GM19463 (cell line): ENCODE data around the gene CBARP.

Source experiments
- ATAC-seq: cut with Tn5 transposase; IDR thresholded peaks from one replicate; pipeline ENCODE4 v1.9.1; 2021; ENCODE audit warnings: mild to moderate bottlenecking, moderate library complexity; ENCODE audit not compliant: unreplicated experiment

CBARP gene

DNA sequence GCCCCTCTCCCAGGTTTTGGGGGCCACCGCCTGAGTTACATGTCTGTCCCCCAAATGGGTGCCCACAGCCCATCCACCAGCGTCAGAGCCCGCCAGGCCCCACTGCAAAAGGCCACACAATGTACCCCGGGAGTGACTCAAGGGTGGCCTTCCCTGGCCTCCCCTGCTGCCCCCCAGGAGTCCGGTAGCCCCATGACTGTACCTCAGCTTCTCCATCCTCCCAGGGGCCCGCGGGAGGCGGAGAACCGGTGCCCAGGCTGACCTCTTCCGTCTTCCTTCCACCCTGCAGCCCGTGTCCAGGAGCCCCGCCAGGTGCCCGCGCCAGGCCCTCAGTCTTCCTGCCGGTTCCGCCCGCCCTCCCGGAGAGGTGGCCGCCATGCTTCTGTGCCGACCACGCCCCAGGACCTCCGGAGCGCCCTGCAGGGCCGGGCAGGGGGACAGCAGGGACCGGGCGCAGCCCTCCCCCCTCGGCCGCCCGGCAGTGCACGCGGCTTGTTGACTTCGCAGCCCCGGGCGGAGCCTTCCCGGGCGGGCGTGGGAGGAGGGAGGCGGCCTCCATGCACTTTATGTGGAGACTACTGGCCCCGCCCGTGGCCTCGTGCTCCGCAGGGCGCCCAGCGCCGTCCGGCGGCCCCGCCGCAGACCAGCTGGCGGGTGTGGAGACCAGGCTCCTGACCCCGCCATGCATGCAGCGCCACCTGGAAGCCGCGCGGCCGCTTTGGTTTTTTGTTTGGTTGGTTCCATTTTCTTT is 10.3 kb downstream of the CBARP start:
- ATAC-seq, result no peak

DNA sequence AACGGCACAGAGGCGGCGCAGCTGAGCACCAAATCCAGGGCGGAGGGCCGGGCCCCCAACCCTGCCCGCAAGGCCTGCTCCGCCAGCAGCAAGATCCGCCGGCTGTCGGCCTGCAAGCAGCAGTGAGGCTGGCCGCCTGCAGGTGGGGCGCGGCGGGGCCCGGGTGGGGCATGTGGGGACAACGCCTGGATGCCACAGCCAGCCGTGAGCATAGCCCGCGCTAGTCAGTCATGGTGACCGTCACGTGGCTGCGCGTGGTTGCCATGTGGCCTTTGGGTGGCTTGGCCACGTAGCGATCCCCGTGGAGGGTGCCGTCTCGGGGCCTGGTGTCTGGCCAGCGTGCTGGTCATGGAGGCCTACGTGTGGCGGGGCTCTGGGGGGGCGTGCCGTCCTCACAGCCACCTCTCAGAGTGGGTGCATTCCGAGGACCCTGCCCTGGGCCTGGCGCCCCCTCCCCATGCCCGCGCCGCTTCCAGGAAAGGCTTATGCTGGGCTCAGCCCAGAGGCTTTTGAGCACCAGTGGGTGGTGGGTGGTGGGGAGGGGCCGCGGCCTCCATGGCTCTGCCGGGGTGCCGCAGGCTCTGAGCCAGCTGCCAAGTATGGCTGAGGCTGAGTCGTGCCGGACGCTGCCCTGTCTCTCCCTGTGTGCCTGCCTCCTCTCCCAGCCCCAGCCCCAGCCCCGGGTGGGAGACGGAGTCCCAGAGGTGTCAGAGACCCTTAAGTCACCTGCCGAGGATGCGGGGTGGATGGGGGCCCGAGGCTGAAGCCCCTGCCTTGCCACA is 11.1 kb downstream of the CBARP start:
- ATAC-seq, result no peak

DNA sequence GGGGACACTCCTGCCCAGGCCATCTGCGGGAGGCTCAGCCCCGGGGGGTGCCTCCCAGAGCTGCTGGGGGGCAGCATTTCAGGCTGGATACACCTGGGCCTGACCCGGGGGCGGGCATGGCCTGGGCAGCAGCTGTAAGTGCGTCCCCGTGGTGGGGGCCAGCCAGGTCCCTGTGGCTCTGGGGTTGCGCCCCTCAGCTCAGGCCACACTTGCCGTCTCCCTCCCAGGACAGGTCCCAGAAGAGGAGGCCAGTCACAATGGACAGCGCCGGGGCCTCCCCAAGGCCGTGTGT is 11.6 kb downstream of the CBARP start:
- ATAC-seq, result no peak

DNA sequence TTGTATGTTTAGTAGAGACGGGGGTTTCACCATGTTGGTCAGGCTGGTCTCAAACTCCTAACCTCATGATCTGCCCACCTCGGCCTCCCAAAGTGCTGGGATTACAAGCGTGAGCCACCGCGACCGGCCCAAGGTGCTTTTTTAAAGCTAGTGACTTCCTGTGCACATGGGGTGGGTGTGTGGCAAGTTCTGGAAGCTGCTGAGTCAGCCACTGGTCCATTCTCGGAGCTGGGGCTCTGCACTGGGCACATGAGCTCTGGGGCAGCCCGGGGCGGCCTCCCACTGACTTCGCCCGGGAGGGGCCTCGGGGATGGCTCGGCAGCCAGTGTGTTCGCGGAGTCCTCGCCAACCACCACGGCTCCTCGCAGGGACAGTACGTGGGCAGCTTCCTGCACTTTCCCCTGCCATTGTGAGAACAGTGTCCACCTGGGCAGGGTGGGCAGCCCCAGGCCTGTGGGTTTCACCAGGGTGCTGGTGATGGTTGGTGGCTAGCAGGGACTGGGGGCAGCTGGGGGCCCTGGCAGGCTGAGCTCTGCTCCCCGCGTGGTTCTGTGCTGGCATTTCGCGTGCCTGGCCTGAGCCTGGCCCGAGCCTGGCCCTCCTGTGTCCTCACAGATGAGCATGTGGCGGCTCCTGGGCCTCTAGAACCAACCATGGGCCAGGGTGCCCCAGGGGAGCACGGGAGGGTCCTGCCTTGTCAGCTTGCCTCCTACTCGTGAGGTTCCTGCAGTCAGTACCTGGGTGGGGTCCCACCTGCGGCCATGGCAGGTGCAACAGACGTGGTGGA is 12.2 kb downstream of the CBARP start:
- ATAC-seq, result no peak

DNA sequence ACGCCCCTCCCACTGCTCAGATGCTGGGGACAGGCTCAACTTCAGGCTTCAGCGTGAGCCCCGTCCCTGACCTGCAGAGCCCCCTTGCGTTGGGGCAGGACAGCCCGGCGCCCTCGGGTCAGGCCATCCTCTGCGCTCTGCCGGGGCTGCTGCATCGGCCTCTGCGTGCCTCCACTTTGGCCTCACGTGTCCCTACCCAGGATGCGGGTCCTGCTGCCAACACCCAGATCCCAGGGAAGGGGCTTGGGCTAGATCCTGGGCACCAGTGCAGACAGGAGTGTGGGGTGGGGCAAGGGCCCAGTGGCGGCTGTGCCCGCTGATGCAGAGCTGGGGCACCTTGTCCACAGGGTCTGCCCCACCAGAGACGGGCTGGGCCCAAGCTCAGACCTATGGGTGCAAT is 13.0 kb downstream of the CBARP start:
- no peak for ATAC-seq

DNA sequence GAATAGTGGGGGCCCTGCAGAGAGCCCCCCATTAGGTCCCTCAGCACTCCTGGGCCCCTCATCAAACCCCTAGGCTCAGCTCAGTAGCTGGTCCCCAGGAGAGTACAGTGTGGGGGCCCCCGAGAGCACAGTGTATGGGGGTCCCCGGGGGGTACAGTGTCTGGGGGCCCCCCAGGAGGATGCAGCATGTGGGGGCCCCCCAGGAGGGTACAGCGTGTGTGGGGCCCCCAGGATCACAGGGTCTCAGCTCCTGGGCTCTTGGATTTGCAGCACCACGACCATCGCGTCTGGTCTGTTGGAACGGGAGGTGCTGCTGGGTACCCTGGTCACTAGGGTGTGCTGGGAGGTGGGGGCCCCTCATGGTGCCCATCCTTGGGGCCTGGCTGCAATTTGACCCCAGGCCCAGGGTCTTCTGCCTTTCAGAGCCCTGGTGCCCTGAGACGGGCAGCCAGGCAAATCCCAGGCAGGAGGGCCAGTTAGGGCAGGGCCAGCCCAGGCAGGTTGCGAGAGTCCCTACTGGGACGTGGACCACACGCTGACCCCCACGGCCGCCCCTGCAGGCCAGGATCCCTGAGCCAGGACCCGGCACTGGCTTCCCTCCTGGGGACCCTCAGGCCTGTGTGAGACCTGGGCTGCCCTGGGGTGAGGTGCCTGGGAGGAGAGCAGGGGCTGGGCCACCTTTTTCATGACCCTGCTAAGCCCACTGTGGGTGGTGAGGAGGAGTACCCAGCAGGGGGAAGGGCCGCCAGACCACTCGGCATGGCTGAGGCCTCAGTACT is 13.6 kb downstream of the CBARP start:
- no peak for ATAC-seq

DNA sequence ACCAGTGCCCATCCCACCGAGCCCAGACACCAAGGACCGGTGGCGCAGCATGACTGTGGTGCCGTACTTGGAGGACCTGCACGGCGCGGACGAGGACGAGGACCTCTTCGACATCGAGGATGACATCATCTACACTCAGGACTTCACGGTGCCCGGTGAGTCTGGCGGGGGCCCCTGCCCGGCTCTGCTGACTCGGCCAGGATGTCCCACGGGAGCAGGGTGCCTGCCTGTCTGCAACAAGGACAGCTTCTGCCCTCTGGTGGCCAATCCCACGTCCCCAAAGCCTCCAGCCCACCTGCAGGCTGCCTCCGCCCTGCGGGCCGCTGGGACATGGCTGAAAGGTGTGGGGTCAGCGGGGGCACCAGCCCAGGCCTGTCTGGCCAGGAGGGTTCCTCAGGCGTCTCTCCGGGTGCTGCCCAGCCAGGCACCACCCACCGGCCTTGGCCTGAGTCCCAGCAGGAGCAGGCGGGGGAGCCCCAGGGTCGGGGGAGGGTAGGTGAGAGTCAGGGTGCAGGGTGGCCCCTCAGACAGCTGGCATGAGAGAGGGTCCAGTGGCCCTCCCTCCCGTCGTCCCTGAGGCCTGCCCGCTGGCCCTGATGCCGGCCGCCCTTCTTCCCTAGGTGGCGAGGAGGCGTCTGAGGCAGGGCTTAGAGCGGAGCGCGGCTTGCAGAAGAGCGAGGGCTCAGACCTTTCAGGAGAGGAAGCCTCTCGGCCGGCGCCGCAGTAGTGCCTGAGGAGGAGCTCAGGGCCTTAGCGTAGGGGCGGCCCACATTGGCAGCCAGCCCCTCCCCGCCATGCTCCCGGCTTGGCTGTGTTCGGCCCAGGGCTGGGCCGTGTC is 14.6 kb downstream of the CBARP start:
- ATAC-seq, result no peak

DNA sequence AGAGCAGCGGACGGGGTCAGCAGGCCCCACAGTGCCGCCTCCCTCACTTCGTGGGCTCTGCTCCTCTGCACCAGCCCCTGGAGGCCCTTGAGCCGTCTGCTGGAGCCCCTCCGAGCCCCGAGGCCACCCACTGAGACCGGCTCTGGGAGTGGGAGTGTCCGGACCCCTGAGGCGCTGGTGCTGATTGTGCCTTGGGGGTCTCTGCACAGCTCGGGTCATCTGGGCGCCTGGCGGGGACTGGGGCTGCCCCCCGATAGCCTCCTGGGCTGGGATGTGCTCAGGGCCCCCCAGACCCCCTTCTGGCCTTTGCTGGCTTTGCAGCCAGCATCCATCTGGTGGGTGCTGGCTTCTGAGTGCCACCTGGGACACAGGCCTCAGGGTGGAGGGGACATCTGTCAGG is 15.4 kb downstream of the CBARP start:
- no peak for ATAC-seq

DNA sequence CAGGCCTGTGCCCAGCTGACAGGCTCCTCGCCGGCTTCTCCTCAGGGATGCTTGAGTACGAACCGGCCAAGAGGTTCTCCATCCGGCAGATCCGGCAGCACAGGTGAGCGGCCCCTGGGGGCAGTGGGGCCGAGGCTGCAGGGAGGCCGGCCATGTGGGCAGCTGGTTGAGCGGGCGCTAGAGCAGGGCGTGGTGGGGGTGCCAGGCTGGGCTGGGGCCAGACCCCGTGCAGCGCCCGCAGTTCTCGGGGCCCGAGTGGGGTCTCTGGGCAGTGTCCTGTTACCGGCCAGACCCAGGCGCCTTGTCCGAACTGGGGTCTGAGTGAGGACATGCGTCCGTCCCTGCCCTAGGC is 15.9 kb downstream of the CBARP start:
- no peak for ATAC-seq

DNA sequence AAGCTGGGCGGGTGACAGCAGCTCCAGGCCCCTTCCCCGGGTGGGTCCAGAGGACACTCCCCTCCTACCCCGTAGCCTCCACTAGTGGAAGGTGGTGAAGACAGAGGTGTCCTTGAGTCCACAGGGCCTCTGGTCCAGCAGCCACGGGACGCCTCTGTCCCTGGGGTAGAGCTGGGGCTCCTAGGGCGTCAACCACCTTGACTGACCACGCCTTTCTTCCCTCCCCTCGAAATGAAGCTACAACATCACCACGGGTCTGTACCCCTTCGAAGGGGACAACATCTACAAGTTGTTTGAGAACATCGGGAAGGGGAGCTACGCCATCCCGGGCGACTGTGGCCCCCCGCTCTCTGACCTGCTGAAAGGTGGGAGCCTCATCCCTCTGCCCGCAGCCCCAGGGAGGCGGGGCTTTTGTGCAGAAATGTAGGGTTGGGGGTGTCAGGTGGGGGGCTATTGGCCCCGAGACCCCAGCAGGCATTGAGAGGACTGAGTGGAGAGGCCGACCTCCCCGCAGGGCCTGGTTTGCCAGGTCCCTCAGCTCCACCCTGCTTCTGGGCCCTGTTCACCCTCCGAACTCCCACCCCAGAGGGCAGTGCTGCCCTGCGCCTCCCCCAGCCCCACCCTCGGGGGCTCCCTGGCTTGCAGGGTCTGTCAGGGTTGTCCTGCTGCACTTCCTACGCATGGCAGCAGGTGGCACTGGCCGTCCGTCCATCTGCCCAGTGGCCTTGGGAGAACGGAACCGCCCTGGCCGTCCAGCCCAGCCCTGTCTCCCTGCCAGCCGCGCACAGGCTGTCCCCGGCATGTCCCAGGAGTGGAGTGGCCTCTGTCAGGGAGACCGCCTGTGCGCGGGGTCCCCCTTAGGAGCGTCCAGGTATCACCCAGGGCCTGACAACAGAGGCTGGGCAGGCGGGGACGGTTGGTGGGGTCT is 16.6 kb downstream of the CBARP start:
- ATAC-seq, result no peak

DNA sequence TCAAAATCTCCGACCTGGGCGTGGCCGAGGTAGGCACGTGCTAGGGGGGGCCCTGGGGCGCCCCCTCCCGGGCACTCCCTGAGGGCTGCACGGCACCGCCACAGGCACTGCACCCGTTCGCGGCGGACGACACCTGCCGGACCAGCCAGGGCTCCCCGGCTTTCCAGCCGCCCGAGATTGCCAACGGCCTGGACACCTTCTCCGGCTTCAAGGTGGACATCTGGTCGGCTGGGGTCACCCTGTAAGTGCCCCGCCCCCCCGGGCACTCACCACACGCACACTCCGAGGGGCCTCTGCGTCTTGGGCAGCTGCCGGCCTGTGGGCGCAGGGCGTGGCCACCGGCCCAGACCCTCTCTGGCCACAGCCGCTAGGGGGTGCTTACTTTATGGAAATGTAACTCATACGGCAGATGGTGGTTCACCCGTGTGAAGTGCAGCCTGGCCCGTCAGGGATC is 17.3 kb downstream of the CBARP start:
- no peak for ATAC-seq

DNA sequence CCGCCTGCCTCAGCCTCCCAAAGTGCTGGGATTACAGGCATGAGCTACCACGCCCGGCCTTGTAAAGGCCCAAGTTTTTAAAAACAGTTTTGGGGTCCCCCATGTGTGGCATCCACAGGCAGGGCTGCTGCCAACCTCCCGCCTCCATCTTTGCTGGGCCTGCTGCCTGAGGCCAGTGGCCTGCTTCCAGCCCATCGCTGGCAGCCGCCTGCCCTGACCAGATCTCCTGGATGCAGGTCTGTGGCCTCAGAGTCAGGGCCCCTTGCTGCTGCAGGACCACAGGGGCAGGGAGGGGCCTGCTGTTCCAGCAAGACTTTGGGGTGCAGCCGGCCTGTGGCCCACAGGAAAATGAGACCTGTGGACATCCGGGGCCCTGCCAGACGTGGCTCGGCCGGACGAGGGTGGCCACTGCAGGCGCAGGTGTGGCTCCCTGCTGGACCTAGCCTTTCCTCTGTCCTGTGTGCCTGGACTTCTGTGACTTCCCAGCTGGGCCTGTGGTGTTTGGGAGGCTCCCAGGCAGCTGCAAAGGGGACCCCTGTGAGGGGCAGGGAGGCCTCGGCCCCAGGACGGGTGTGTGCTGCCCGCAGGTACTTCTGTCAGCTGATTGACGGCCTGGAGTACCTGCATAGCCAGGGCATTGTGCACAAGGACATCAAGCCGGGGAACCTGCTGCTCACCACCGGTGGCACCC is 17.9 kb downstream of the CBARP start:
- ATAC-seq, result no peak

DNA sequence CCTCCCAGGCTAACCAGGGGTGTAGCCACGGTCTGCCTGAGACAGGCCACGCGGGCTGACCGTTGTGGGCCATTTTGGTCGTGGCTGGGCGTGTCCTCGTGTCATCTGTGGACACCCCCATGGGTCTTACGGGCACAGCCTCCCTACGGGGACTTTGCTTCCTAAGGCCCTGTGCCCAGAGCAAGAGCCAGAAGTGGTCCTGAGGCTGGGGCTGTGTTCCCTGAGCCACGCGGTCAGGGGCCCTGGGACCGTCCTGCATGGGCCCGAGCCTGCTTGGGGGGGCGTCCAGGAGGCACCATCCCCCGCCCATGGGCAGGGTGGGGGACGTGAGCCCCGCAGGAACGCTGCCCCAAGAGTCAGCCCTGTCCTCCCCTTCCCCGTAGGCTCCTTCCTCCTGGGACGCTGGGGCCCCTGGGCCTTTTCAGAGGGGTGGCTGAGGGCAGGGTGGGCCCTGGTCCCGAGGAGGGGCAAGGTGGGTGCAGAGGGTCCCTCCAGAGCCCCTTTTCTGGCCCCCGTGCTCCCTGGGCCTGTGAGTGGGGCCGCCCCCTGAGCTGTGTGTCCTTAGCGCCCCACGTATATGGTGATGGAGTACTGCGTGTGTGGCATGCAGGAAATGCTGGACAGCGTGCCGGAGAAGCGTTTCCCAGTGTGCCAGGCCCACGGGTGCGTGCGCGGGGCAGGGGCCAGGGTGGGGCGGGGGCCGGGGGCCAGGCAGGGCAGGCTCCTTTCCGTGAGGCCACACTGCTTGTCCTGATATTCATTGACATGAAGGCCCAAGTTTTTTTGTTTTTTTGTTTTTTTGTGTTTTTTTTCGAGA is 18.8 kb downstream of the CBARP start:
- ATAC-seq, result no peak

DNA sequence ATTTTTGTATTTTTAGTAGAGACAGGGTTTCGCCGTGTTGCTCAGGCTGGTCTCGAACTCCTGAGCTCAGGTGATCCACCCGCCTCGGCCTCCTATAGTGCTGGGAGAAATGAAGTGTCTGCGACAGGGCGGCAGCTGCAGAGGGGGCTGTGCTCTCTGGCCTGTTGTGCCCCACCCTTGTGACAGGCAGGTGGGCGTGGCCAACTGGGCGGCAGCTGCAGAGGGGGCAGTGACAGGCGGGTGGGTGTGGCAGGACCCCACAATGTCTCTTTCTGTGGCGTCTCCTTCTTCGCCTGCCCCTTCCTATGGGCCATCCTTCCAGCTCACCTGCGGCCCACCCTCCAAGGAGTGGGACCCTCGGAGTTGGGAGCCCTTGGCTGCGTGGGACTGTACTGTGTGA is 20.4 kb downstream of the CBARP start:
- no peak for ATAC-seq

DNA sequence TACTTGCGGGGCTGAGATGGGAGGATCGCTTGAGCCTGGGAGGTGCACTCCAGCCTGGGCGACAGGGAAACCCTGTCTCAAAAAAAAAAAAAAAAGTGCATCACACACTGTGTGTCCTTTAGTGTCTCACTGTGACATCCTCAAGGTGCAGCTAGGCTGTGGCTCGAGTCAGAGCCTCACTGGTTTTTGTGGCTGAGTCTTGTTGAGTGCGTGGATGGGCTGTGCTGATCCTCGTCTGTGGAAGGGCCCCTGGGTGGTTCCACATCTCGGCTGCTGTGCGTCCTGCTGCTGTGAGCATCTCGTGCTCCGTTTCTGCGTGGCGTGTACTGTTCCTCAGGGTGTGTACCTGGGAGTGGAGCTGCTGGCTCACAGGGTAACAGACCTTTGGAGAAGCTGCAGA is 21.0 kb downstream of the CBARP start:
- no peak for ATAC-seq

DNA sequence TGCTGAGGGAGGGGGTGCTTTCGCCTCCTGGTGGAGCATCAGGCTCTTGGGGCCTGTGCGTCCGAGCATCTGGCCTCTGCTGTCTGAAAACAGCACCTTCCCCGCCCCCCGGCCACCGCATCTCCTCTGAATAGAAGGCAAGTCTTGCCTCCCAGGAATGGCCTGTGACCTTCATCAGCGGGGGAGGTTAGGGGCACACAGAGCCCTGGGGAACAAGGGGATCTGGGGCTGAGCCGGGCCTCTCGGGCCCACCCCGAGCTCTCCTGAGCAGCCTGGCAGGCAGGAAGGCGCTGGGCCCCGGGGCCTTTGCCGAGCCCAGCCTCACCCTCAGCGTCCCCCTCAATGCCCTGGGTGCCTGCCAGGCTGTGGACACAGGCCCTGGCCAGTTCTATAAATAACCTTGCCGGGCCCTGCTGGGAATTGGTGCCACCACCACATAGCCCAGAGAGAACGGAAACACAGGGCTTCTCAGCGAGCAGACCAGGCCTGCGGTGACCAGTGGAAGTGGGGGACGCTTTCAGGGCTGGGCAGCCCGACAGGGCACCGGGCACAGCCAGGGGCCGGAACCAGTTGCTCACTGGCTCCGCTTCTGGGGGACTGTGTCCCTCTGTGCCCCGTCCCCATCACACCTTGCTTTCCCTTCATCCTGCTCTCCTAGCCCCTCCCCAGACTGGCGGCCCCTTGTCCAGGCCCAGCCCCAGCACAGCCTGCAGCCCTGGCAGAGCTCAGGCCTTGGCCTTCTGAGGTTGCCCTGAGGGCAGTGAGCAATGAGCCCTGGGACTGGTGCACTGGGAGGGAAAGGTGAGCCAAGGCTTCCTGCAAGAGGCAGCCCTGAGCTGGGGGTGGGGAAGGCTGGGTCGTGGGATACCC is 22.7 kb downstream of the CBARP start:
- no peak for ATAC-seq
